Lung (tissue), 12 donors: ENCODE data around the gene GRID2. TPM values are rescaled to one million over a fixed set of nuclear protein-coding genes. Genes with fewer than 3 reads are reported as not detected.

ENCODE experiments used
- ATAC-seq: fragments of 200-7000 bp; cut with Tn5 transposase; one replicate; pipeline ENCODE4 v1.9.1; 2020; ENCODE audit warnings: moderate number of reproducible peaks; ENCODE audit not compliant: insufficient read depth, low FRiP score
- DNase-seq, 3 donors: peaks; one replicate each; pipeline ENCODE4 v3.0.0-alpha.2; 2013 to 2017
- H3K27ac ChIP-seq, 2 donors: one replicate each; pipeline ENCODE4 v1.5.1; 2013; ENCODE audit warnings: mild to moderate bottlenecking in 2 of 2, moderate library complexity in 2 of 2, control low read depth in 1 of 2, inconsistent platforms in 1 of 2, low read depth in 1 of 2, low read length in 1 of 2
- H3K27me3 ChIP-seq, 3 donors: one replicate each; pipeline ENCODE4 v1.5.1; 2013; ENCODE audit warnings: low read length in 2 of 3; ENCODE audit not compliant: control insufficient read depth in 3 of 3, insufficient read depth in 3 of 3
- H3K36me3 ChIP-seq, 4 donors: one replicate each; pipeline ENCODE4 v1.5.1; 2013; ENCODE audit warnings: low read length in 4 of 4, mild to moderate bottlenecking in 1 of 4, moderate library complexity in 1 of 4; ENCODE audit not compliant: control insufficient read depth in 4 of 4, insufficient read depth in 4 of 4
- H3K4me1 ChIP-seq, 5 donors: one replicate each; pipeline ENCODE4 v1.5.1; 2013; ENCODE audit warnings: low read length in 5 of 5, mild to moderate bottlenecking in 2 of 5, moderate library complexity in 1 of 5; ENCODE audit not compliant: control insufficient read depth in 5 of 5, insufficient read depth in 5 of 5
- H3K4me3 ChIP-seq: one replicate; pipeline ENCODE4 v1.5.1; 2013; ENCODE audit warnings: mild to moderate bottlenecking, control low read depth, moderate library complexity
- H3K9ac ChIP-seq, 2 donors: one replicate each; pipeline ENCODE4 v1.5.1; 2013; ENCODE audit warnings: low read length in 2 of 2, control low read depth in 1 of 2; ENCODE audit not compliant: insufficient read depth in 1 of 2
- H3K9me3 ChIP-seq, 4 donors: one replicate each; pipeline ENCODE4 v1.5.1; 2013; ENCODE audit warnings: low read length in 3 of 4, mild to moderate bottlenecking in 1 of 4, moderate library complexity in 1 of 4; ENCODE audit not compliant: control insufficient read depth in 4 of 4, insufficient read depth in 3 of 4
- CTCF ChIP-seq: IDR thresholded peaks from 2 replicates; pipeline ENCODE4 v1.5.1; 2012; ENCODE audit warnings: mild to moderate bottlenecking; ENCODE audit errors: control extremely low read depth, extremely low read depth
- WGBS, 2 donors: extraction: QIAGEN DNeasy Blood & Tissue Kit; methylation state at CpG; one replicate each; pipeline ENCODE4 v1.1.7; 2013; 5-methylcytosine and 5-hydroxymethylcytosine counted together
- polyA plus RNA-seq, 2 donors: library from polyadenylated mRNA; stranded (reverse); fragments of 200-250 nt; gene quantifications; one replicate each; pipeline ENCODE4 v1.2.1, GENCODE V29; 2013
- total RNA-seq, 2 donors: library from RNA; depleted of rRNA in 1 of 2; stranded (reverse); fragments of >200 nt in 1 of 2; gene quantifications; one replicate each; pipeline ENCODE4 v1.2.1, GENCODE V29; 2014 to 2021
- donor health status: control.
- donor health status: control.
- donor health status: Bipolar disorder and iron deficiency.
- donor health status: healthy.
- donor health status: DM: yes; HTN: yes; CAD: no.

GRID2 gene
- total and polyA plus RNA-seq, 4 donors, result 0.09 to 1.3 TPM; not detected in 2

- H3K9me3 ChIP-seq, result no peaks in the 10 kb centered on the region
- H3K36me3 ChIP-seq, result no peaks in the 10 kb centered on the region
- H3K4me1 ChIP-seq, result no peaks in the 10 kb centered on the region
- TF ChIP-seq CTCF, result no peak
- no peak overlapping the region for H3K9ac ChIP-seq
- 65 to 84% methylated on average over 6 of the region's 6 CpGs for WGBS, 2 donors
- ATAC-seq (no peak), DNase-seq (no peak)
- no peaks in the 10 kb centered on the region for H3K27me3 ChIP-seq
- no peak overlapping the region for H3K27ac ChIP-seq
- no peak overlapping the region for H3K4me3 ChIP-seq
Measured at GRCh38 chr4:93132631-93133030, 828.9 kb downstream of the GRID2 start.

- Histone ChIP-seq H3K36me3 (no peaks in the 10 kb centered on the region), H3K9ac (no peak overlapping the region), H3K27ac (no peak overlapping the region), H3K27me3 (no peaks in the 10 kb centered on the region), H3K9me3 (no peaks in the 10 kb centered on the region), H3K4me3 (no peak overlapping the region), H3K4me1 (no peaks in the 10 kb centered on the region)
- ATAC-seq, result no peak
- DNase-seq, result no peak
- no peak for TF ChIP-seq CTCF
Measured at GRCh38 chr4:93139118-93139517, 835.4 kb downstream of the GRID2 start.

- Histone ChIP-seq H3K27ac (no peak overlapping the region), H3K9ac (no peak overlapping the region), H3K9me3 (no peaks in the 10 kb centered on the region), H3K4me3 (no peak overlapping the region), H3K4me1 (no peaks in the 10 kb centered on the region), H3K36me3 (no peaks in the 10 kb centered on the region), H3K27me3 (no peaks in the 10 kb centered on the region)
- WGBS, 2 donors, result 83 to 90% methylated on average over 3 of the region's 3 CpGs
- no peak for DNase-seq
- no peak for ATAC-seq
- TF ChIP-seq CTCF, result no peak
Measured at GRCh38 chr4:93143902-93144301, 840.1 kb downstream of the GRID2 start.

GRCh38 chr4:93144644-93145043 is 840.9 kb downstream of the GRID2 start:
- no peak for ATAC-seq

More at GRCh38 chr4:93144644-93145043, 840.9 kb downstream of the GRID2 start:
- no peaks in the 10 kb centered on the region for H3K4me1 ChIP-seq
- no peaks in the 10 kb centered on the region for H3K27me3 ChIP-seq
- H3K36me3 ChIP-seq, result no peaks in the 10 kb centered on the region
- TF ChIP-seq CTCF, result no peak
- no peak overlapping the region for H3K27ac ChIP-seq
- H3K4me3 ChIP-seq, result no peak overlapping the region
- WGBS, 2 donors, result 56 to 90% methylated on average over 1 of the region's 1 CpG
- no peak overlapping the region for H3K9ac ChIP-seq
- H3K9me3 ChIP-seq, result no peaks in the 10 kb centered on the region
- DNase-seq, result no peak
